Neural progenitor cell (in vitro differentiated cells): ENCODE measurements around the gene ANK3.

Source experiments
- EZH2phosphoT487 ChIP-seq: fragments of 200-600 bp; sonication (generic); IDR thresholded peaks from 2 replicates; pipeline ENCODE4 v1.6.1; 2017; ENCODE audit warnings: antibody characterized with exemption
- TF ChIP-seq, protein P1 (sequence below): fragments of 200-600 bp; sonication (generic); IDR thresholded peaks from 2 replicates; pipeline ENCODE4 v1.5.1; 2017; ENCODE audit warnings: antibody characterized with exemption, mild to moderate bottlenecking

DNA sequence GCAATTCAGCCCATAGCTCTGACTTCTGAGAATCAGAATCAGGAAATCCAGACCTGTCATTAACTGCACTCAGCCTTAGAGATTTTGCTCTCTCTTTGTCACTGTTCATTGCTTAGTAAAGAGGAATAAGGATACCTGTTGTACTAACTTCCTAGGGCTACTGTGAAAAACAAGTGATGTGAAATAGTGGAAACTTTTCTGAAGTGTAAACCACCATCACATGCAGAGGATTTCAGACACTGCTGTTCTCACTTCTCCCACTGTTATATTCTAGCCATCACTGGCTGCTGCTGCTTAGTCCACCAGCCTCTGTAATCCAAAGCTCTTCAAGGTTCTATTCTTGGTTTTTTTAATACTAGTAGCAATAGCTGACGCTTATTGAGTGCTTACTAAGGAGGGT lies 353.7 kb downstream of the ANK3 start:
- TF ChIP-seq, protein P1, sequence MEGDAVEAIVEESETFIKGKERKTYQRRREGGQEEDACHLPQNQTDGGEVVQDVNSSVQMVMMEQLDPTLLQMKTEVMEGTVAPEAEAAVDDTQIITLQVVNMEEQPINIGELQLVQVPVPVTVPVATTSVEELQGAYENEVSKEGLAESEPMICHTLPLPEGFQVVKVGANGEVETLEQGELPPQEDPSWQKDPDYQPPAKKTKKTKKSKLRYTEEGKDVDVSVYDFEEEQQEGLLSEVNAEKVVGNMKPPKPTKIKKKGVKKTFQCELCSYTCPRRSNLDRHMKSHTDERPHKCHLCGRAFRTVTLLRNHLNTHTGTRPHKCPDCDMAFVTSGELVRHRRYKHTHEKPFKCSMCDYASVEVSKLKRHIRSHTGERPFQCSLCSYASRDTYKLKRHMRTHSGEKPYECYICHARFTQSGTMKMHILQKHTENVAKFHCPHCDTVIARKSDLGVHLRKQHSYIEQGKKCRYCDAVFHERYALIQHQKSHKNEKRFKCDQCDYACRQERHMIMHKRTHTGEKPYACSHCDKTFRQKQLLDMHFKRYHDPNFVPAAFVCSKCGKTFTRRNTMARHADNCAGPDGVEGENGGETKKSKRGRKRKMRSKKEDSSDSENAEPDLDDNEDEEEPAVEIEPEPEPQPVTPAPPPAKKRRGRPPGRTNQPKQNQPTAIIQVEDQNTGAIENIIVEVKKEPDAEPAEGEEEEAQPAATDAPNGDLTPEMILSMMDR: no peak
- no peak for TF ChIP-seq EZH2phosphoT487
